Activated naive CD4-positive, alpha-beta T cell treated with anti-CD3 and anti-CD28 coated beads, Interleukin-2, amount 10 ng/mL, durations not matched to agents 7 days and 5 days (primary cell): ENCODE measurements around the gene SPATS2.

Experiments used
- CTCF ChIA-PET: fragments of 350-600 bp; sonication (Branson Sonifier 250); formaldehyde crosslinking; loops from one replicate; lab custom pipeline; 2021; ENCODE audit warnings: antibody characterized with exemption; lab: Charles Lee
- DNase-seq: peaks from one replicate; pipeline ENCODE4 v3.0.0-alpha.2; 2020
- H3K27ac Mint-ChIP-seq: one replicate; pipeline ENCODE4 v1.8.0; 2021; ENCODE audit warnings: mild to moderate bottlenecking, moderate library complexity, mixed read lengths
- H3K27me3 Mint-ChIP-seq: one replicate; pipeline ENCODE4 v1.8.0; 2021; ENCODE audit warnings: mild to moderate bottlenecking, mixed read lengths
- H3K36me3 Mint-ChIP-seq: one replicate; pipeline ENCODE4 v1.8.0; 2021; ENCODE audit warnings: mixed read lengths
- H3K4me1 Mint-ChIP-seq: one replicate; pipeline ENCODE4 v1.8.0; 2021; ENCODE audit warnings: mixed read lengths
- H3K4me3 Mint-ChIP-seq: one replicate; pipeline ENCODE4 v1.8.0; 2021; ENCODE audit warnings: mild to moderate bottlenecking, moderate library complexity, mixed read lengths
- H3K9me3 Mint-ChIP-seq: one replicate; pipeline ENCODE4 v1.8.0; 2021; ENCODE audit warnings: mixed read lengths

Gene SPATS2

GRCh38 chr12:49555631-49556390, 188.5 kb downstream of the SPATS2 start:
- H3K4me1 Mint-ChIP-seq = peaks cover 9% of the 10 kb centered on the region
- no peaks in the 10 kb centered on the region for H3K9me3 Mint-ChIP-seq
- no peak overlapping the region for H3K27ac Mint-ChIP-seq
- H3K36me3 Mint-ChIP-seq = peaks cover 20% of the 10 kb centered on the region
- H3K27me3 Mint-ChIP-seq = peaks cover 20% of the 10 kb centered on the region
- DNase-seq = peak; percentile 15
- H3K4me3 Mint-ChIP-seq = no peak overlapping the region
- CTCF ChIA-PET = interaction anchor here (0.7 to 6.0 kb wide), 4 partner anchors 9 to 25 kb away, joined by 3 to 71 read pairs (median 22); no protein-coding TSS in a partner anchor

GRCh38 chr12:49556391-49557186, 189.3 kb downstream of the SPATS2 start:
- no peak for DNase-seq
- Mint-ChIP-seq H3K36me3 (peaks cover 22% of the 10 kb centered on the region), H3K27ac (peak overlapping the region; percentile 58), H3K9me3 (no peaks in the 10 kb centered on the region), H3K4me3 (no peak overlapping the region), H3K4me1 (peaks cover 15% of the 10 kb centered on the region), H3K27me3 (peaks cover 12% of the 10 kb centered on the region)
- CTCF ChIA-PET = interaction anchor here (1.1 kb wide), 1 partner anchor 8 kb away, joined by 3 read pairs; no protein-coding TSS in a partner anchor

GRCh38 chr12:49557187-49557916, 190.1 kb downstream of the SPATS2 start:
- H3K4me3 Mint-ChIP-seq = no peak overlapping the region
- no peak overlapping the region for H3K27ac Mint-ChIP-seq
- H3K27me3 Mint-ChIP-seq = peaks cover 5% of the 10 kb centered on the region
- DNase-seq = peak; percentile 14
- H3K36me3 Mint-ChIP-seq = peaks cover 28% of the 10 kb centered on the region
- no peaks in the 10 kb centered on the region for H3K9me3 Mint-ChIP-seq
- H3K4me1 Mint-ChIP-seq = peaks cover 18% of the 10 kb centered on the region
- CTCF ChIA-PET = interaction anchor here (1.1 to 1.2 kb wide), 2 partner anchors 8 to 23 kb away, joined by 3 read pairs; no protein-coding TSS in a partner anchor

- CTCF ChIA-PET = interaction anchor here (1.2 to 1.3 kb wide), 2 partner anchors 22 to 23 kb away, joined by 3 read pairs; no protein-coding TSS in a partner anchor
- no peaks in the 10 kb centered on the region for H3K27me3 Mint-ChIP-seq
- H3K36me3 Mint-ChIP-seq = peaks cover 32% of the 10 kb centered on the region
- no peak overlapping the region for H3K4me3 Mint-ChIP-seq
- no peak for DNase-seq
- no peaks in the 10 kb centered on the region for H3K9me3 Mint-ChIP-seq
- peaks cover 21% of the 10 kb centered on the region for H3K4me1 Mint-ChIP-seq
- no peak overlapping the region for H3K27ac Mint-ChIP-seq
Measured at GRCh38 chr12:49557917-49558215, 190.6 kb downstream of the SPATS2 start.

- no peaks in the 10 kb centered on the region for H3K9me3 Mint-ChIP-seq
- H3K27ac Mint-ChIP-seq = no peak overlapping the region
- no peaks in the 10 kb centered on the region for H3K27me3 Mint-ChIP-seq
- H3K4me3 Mint-ChIP-seq = no peak overlapping the region
- CTCF ChIA-PET = interaction anchor here (1.2 to 1.3 kb wide), 2 partner anchors 21 to 22 kb away, joined by 3 read pairs; no protein-coding TSS in a partner anchor
- peaks cover 26% of the 10 kb centered on the region for H3K4me1 Mint-ChIP-seq
- no peak for DNase-seq
- peaks cover 39% of the 10 kb centered on the region for H3K36me3 Mint-ChIP-seq
Measured at GRCh38 chr12:49558526-49558925, 191.3 kb downstream of the SPATS2 start.

- Mint-ChIP-seq H3K36me3 (peaks cover 45% of the 10 kb centered on the region), H3K27me3 (no peaks in the 10 kb centered on the region), H3K4me1 (peaks cover 32% of the 10 kb centered on the region), H3K4me3 (no peak overlapping the region), H3K9me3 (no peaks in the 10 kb centered on the region), H3K27ac (no peak overlapping the region)
- DNase-seq = no peak
- CTCF ChIA-PET = interaction anchor here (1.2 to 1.3 kb wide), 2 partner anchors 21 to 22 kb away, joined by 3 read pairs; no protein-coding TSS in a partner anchor
Measured at GRCh38 chr12:49559011-49559675, 191.9 kb downstream of the SPATS2 start.

GRCh38 chr12:49560695-49561094, 193.4 kb downstream of the SPATS2 start:
- no peak for DNase-seq
- Mint-ChIP-seq H3K4me3 (no peak overlapping the region), H3K27ac (peak overlapping the region; percentile 73), H3K9me3 (no peaks in the 10 kb centered on the region), H3K27me3 (no peaks in the 10 kb centered on the region), H3K36me3 (peaks cover 59% of the 10 kb centered on the region), H3K4me1 (peaks cover 47% of the 10 kb centered on the region)
- CTCF ChIA-PET = interaction anchor here (0.8 to 0.9 kb wide), 2 partner anchors 20 to 203 kb away, joined by 3 to 4 read pairs; no protein-coding TSS in a partner anchor

- H3K27ac Mint-ChIP-seq = no peak overlapping the region
Measured at GRCh38 chr12:49562233-49562632, 195.0 kb downstream of the SPATS2 start.

GRCh38 chr12:49562831-49563230, 195.6 kb downstream of the SPATS2 start:
- peaks cover 51% of the 10 kb centered on the region for H3K36me3 Mint-ChIP-seq
- H3K4me3 Mint-ChIP-seq = no peak overlapping the region
- no peaks in the 10 kb centered on the region for H3K9me3 Mint-ChIP-seq
- CTCF ChIA-PET = interaction anchor here (0.9 to 6.4 kb wide), 3 partner anchors 9 to 267 kb away, joined by 3 to 42 read pairs (median 3); no protein-coding TSS in a partner anchor
- no peak for DNase-seq
- H3K4me1 Mint-ChIP-seq = peaks cover 64% of the 10 kb centered on the region
- no peaks in the 10 kb centered on the region for H3K27me3 Mint-ChIP-seq
- no peak overlapping the region for H3K27ac Mint-ChIP-seq

More at GRCh38 chr12:49562233-49562632, 195.0 kb downstream of the SPATS2 start:
- H3K4me1 Mint-ChIP-seq = peaks cover 60% of the 10 kb centered on the region
- H3K27me3 Mint-ChIP-seq = no peaks in the 10 kb centered on the region
- no peaks in the 10 kb centered on the region for H3K9me3 Mint-ChIP-seq
- CTCF ChIA-PET = interaction anchor here (0.6 to 6.4 kb wide), 4 partner anchors 8 to 52 kb away, joined by 3 to 42 read pairs (median 3); no protein-coding TSS in a partner anchor
- H3K36me3 Mint-ChIP-seq = peaks cover 51% of the 10 kb centered on the region
- no peak for DNase-seq
- no peak overlapping the region for H3K4me3 Mint-ChIP-seq

- no peaks in the 10 kb centered on the region for H3K27me3 Mint-ChIP-seq
- no peaks in the 10 kb centered on the region for H3K9me3 Mint-ChIP-seq
- H3K4me1 Mint-ChIP-seq = peaks cover 71% of the 10 kb centered on the region
- DNase-seq = no peak
- peak overlapping the region; percentile 83 for H3K27ac Mint-ChIP-seq
- peak overlapping the region; percentile 44 for H3K4me3 Mint-ChIP-seq
- peaks cover 51% of the 10 kb centered on the region for H3K36me3 Mint-ChIP-seq
- CTCF ChIA-PET = interaction anchor here (1.0 to 6.4 kb wide), 5 partner anchors 10 to 205 kb away, joined by 3 to 42 read pairs (median 4); partner anchors contain the start of gene PRPF40B
Measured at GRCh38 chr12:49563951-49564685, 196.9 kb downstream of the SPATS2 start.

- H3K27ac Mint-ChIP-seq = peak overlapping the region; percentile 83
- peaks cover 71% of the 10 kb centered on the region for H3K4me1 Mint-ChIP-seq
- H3K4me3 Mint-ChIP-seq = peak overlapping the region; percentile 48
Measured at GRCh38 chr12:49564686-49565405, 197.6 kb downstream of the SPATS2 start.

More at GRCh38 chr12:49564686-49565405, 197.6 kb downstream of the SPATS2 start:
- DNase-seq = peak; percentile 55
- Mint-ChIP-seq H3K9me3 (no peaks in the 10 kb centered on the region), H3K27me3 (no peaks in the 10 kb centered on the region), H3K36me3 (peaks cover 48% of the 10 kb centered on the region)
- CTCF ChIA-PET = interaction anchor here (0.6 to 6.4 kb wide), 7 partner anchors 8 to 206 kb away, joined by 3 to 42 read pairs (median 4); partner anchors contain the start of gene PRPF40B
